ENCODE measurements around the gene NDUFB6.

GRCh38 chr9:32554107-32554506, 18.9 kb downstream of the NDUFB6 start:
- TF ChIP-seq, protein P1, sequence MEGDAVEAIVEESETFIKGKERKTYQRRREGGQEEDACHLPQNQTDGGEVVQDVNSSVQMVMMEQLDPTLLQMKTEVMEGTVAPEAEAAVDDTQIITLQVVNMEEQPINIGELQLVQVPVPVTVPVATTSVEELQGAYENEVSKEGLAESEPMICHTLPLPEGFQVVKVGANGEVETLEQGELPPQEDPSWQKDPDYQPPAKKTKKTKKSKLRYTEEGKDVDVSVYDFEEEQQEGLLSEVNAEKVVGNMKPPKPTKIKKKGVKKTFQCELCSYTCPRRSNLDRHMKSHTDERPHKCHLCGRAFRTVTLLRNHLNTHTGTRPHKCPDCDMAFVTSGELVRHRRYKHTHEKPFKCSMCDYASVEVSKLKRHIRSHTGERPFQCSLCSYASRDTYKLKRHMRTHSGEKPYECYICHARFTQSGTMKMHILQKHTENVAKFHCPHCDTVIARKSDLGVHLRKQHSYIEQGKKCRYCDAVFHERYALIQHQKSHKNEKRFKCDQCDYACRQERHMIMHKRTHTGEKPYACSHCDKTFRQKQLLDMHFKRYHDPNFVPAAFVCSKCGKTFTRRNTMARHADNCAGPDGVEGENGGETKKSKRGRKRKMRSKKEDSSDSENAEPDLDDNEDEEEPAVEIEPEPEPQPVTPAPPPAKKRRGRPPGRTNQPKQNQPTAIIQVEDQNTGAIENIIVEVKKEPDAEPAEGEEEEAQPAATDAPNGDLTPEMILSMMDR (IDR thresholded peaks at IDR 0.05) = no peak
- no peak for TF ChIP-seq ZFX (IDR thresholded peaks at IDR 0.05; ENCODE audit: borderline replicate concordance)
